ENCODE results near the gene PFKP. TPM values are rescaled to one million over a fixed set of nuclear protein-coding genes. Genes with fewer than 3 reads are reported as not detected.
A peak's percentile ranks its signal among the peaks of the same experiment; 100 is the strongest.

PFKP gene
- total RNA-seq, 1 donor from 2014 or later, result 361 TPM

- H3K36me3 ChIP-seq (ENCODE audit: insufficient read depth, low read length), result peaks cover 13% of the 10 kb centered on the region
- no peaks in the 10 kb centered on the region for H3K4me1 ChIP-seq (ENCODE audit: insufficient read depth, low read length)
- Mint-ChIP-seq H3K4me1 (ENCODE audit: low read depth, unreplicated experiment) (no peaks in the 10 kb centered on the region), H3K9me3 (ENCODE audit: unreplicated experiment) (no peaks in the 10 kb centered on the region), H3K4me3 (ENCODE audit: unreplicated experiment) (peak overlapping the region; percentile 82), H3K27ac (ENCODE audit: unreplicated experiment) (no peak overlapping the region), H3K27me3 (ENCODE audit: low read depth, unreplicated experiment) (no peaks in the 10 kb centered on the region), H3K36me3 (ENCODE audit: low read depth, unreplicated experiment) (peaks cover 7% of the 10 kb centered on the region)
- peaks cover 35% of the 10 kb centered on the region for H3K79me2 ChIP-seq (ENCODE audit: insufficient read depth, low read length)
- H3K9me3 ChIP-seq (ENCODE audit: insufficient read depth, low read depth, low read length), result no peaks in the 10 kb centered on the region
- FAIRE-seq, result no peak
- peaks cover 19% of the 10 kb centered on the region for H4K20me1 ChIP-seq (ENCODE audit: insufficient read depth, low read length)
- no peak overlapping the region for H3K9ac ChIP-seq (ENCODE audit: low read length)
- TF ChIP-seq CTCF (IDR thresholded peaks at IDR 0.05; ENCODE audit: insufficient read depth, low read depth, low read length) (no peak), EZH2 (IDR thresholded peaks at IDR 0.05; ENCODE audit: insufficient read depth, low read length) (no peak)
- H3K27me3 ChIP-seq (ENCODE audit: insufficient read depth, low read length), result no peaks in the 10 kb centered on the region
- no peak overlapping the region for H3K27ac ChIP-seq (ENCODE audit: low read depth, low read length)
- no peak for DNase-seq (ENCODE audit: low read depth)
- H2AFZ ChIP-seq (ENCODE audit: low read depth, low read length), result peak overlapping the region; percentile 64
- peak overlapping the region; percentile 85 for H3K4me2 ChIP-seq (ENCODE audit: low read length)
- H3K4me3 ChIP-seq (ENCODE audit: insufficient read depth, low read depth, low read length), result peak overlapping the region; percentile 51
Measured at GRCh38 chr10:3173171-3173878, 106.0 kb downstream of the PFKP start.

- H3K4me1 Mint-ChIP-seq (ENCODE audit: low read depth, unreplicated experiment), result no peaks in the 10 kb centered on the region
- no peaks in the 10 kb centered on the region for H3K36me3 Mint-ChIP-seq (ENCODE audit: low read depth, unreplicated experiment)
- DNase-seq (ENCODE audit: low read depth) (no peak), FAIRE-seq (peak; percentile 9)
- no peak overlapping the region for H3K9ac ChIP-seq (ENCODE audit: low read length)
- no peak overlapping the region for H3K27ac ChIP-seq (ENCODE audit: low read depth, low read length)
- H3K79me2 ChIP-seq (ENCODE audit: insufficient read depth, low read length), result no peaks in the 10 kb centered on the region
- H3K27ac Mint-ChIP-seq (ENCODE audit: unreplicated experiment), result no peak overlapping the region
- no peaks in the 10 kb centered on the region for H4K20me1 ChIP-seq (ENCODE audit: insufficient read depth, low read length)
- H3K36me3 ChIP-seq (ENCODE audit: insufficient read depth, low read length), result no peaks in the 10 kb centered on the region
- no peak overlapping the region for H3K4me2 ChIP-seq (ENCODE audit: low read length)
- no peaks in the 10 kb centered on the region for H3K4me1 ChIP-seq (ENCODE audit: insufficient read depth, low read length)
- no peak for TF ChIP-seq CTCF (IDR thresholded peaks at IDR 0.05; ENCODE audit: insufficient read depth, low read depth, low read length)
- TF ChIP-seq EZH2 (IDR thresholded peaks at IDR 0.05; ENCODE audit: insufficient read depth, low read length), result no peak
- no peak overlapping the region for H3K4me3 ChIP-seq (ENCODE audit: insufficient read depth, low read depth, low read length)
- H3K9me3 Mint-ChIP-seq (ENCODE audit: unreplicated experiment), result no peaks in the 10 kb centered on the region
- H3K9me3 ChIP-seq (ENCODE audit: insufficient read depth, low read depth, low read length), result no peaks in the 10 kb centered on the region
- no peaks in the 10 kb centered on the region for H3K27me3 Mint-ChIP-seq (ENCODE audit: low read depth, unreplicated experiment)
- H3K27me3 ChIP-seq (ENCODE audit: insufficient read depth, low read length), result peaks cover 5% of the 10 kb centered on the region
- H2AFZ ChIP-seq (ENCODE audit: low read depth, low read length), result no peak overlapping the region
- H3K4me3 Mint-ChIP-seq (ENCODE audit: unreplicated experiment), result no peak overlapping the region
Measured at GRCh38 chr10:3178042-3178441, 110.7 kb downstream of the PFKP start.

DNA sequence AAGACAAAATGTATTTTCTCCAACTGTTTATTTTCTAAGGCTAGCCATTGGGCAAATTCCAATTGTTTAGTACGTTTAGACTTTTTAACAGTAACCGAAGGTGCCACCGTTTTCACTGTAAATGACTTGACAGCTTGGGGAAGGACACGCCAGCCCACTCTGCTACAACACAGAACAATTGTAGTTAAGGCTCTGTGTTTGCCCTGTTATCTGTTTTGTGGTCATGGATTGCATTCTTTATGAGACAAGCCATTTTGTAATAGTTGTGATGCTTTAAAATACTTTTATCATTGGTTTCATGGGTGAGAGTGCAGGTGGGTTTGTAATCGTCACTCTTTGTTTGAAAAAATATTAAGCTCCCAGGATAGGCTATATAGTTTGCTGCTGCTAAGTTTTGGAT, 111.8 kb downstream of the PFKP start:
- H2AFZ ChIP-seq (ENCODE audit: low read depth, low read length), result no peak overlapping the region
- H3K9ac ChIP-seq (ENCODE audit: low read length), result no peak overlapping the region
- Mint-ChIP-seq H3K9me3 (ENCODE audit: unreplicated experiment) (no peaks in the 10 kb centered on the region), H3K36me3 (ENCODE audit: low read depth, unreplicated experiment) (no peaks in the 10 kb centered on the region), H3K4me3 (ENCODE audit: unreplicated experiment) (no peak overlapping the region), H3K4me1 (ENCODE audit: low read depth, unreplicated experiment) (no peaks in the 10 kb centered on the region), H3K27ac (ENCODE audit: unreplicated experiment) (no peak overlapping the region), H3K27me3 (ENCODE audit: low read depth, unreplicated experiment) (peaks cover 2% of the 10 kb centered on the region)
- no peak for TF ChIP-seq CTCF (IDR thresholded peaks at IDR 0.05; ENCODE audit: insufficient read depth, low read depth, low read length)
- no peak for TF ChIP-seq EZH2 (IDR thresholded peaks at IDR 0.05; ENCODE audit: insufficient read depth, low read length)
- H4K20me1 ChIP-seq (ENCODE audit: insufficient read depth, low read length), result no peaks in the 10 kb centered on the region
- no peaks in the 10 kb centered on the region for H3K9me3 ChIP-seq (ENCODE audit: insufficient read depth, low read depth, low read length)
- no peak overlapping the region for H3K4me2 ChIP-seq (ENCODE audit: low read length)
- H3K4me3 ChIP-seq (ENCODE audit: insufficient read depth, low read depth, low read length), result no peak overlapping the region
- no peaks in the 10 kb centered on the region for H3K36me3 ChIP-seq (ENCODE audit: insufficient read depth, low read length)
- peaks cover 8% of the 10 kb centered on the region for H3K27me3 ChIP-seq (ENCODE audit: insufficient read depth, low read length)
- H3K4me1 ChIP-seq (ENCODE audit: insufficient read depth, low read length), result no peaks in the 10 kb centered on the region
- FAIRE-seq, result no peak
- peak; percentile 36 for DNase-seq (ENCODE audit: low read depth)
- H3K27ac ChIP-seq (ENCODE audit: low read depth, low read length), result no peak overlapping the region
- H3K79me2 ChIP-seq (ENCODE audit: insufficient read depth, low read length), result no peaks in the 10 kb centered on the region

Measured in astrocyte (in vitro differentiated cells and primary cell).